Fibroblast of mammary gland (primary cell): Measurements from ENCODE around the gene EBLN1.

Experiments
- DNase-seq: peaks from one replicate; pipeline ENCODE4 v3.0.0-alpha.2; 2010; ENCODE audit warnings: low read depth
- H3K4me3 ChIP-seq: 2 replicates; pipeline ENCODE4 v1.5.1; 2011; ENCODE audit warnings: low read depth, mild to moderate bottlenecking, low read length, moderate library complexity; ENCODE audit not compliant: control insufficient read depth
- TF ChIP-seq, protein P1 (sequence below): conservative IDR thresholded peaks from 2 replicates; pipeline ENCODE4 v1.5.1; 2011; ENCODE audit warnings: low read depth, low read length, inconsistent platforms; ENCODE audit not compliant: control insufficient read depth, insufficient read depth

EBLN1 gene

DNA sequence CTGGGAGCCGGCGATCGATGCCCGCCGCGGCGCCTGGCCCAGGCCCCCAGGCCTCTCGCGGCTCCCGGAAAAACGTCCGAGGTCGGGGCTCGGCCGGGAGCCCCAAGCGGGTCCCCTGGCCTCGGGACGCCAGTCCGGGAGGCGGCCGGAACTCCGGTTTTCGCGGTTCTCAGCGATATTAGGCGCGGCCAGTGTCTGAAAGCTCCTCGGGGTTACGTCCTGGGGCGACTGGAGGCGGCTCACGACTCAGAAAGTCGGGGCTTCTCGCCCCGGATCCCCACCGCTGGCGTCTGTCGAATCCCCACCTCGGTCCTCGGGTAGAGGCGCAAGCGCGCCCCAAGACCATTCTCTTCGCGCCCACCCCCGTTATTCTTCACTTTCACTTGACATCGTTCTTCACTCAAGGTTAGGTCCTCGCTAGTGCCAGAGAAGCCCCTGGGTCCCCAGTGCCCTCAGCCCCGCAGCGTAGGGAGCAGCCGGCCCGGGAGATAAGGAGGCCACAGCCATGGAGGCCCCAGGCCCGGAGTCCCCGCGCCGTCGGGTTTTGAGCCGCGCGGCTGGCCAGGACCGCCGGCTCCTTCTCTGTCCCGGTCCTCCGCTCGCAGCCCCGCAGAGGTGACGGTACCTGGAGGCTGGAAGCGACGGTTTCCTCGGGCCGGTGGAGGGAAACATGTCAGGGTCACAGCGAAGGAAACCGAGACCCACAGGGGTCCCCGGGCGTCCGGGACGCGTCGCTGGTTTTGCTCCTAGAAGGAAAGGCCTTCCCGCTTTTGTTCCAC is 35.2 kb upstream of the EBLN1 start:
- DNase-seq, result no peak
- peak overlapping the region; percentile 67 for H3K4me3 ChIP-seq
- TF ChIP-seq, protein P1, sequence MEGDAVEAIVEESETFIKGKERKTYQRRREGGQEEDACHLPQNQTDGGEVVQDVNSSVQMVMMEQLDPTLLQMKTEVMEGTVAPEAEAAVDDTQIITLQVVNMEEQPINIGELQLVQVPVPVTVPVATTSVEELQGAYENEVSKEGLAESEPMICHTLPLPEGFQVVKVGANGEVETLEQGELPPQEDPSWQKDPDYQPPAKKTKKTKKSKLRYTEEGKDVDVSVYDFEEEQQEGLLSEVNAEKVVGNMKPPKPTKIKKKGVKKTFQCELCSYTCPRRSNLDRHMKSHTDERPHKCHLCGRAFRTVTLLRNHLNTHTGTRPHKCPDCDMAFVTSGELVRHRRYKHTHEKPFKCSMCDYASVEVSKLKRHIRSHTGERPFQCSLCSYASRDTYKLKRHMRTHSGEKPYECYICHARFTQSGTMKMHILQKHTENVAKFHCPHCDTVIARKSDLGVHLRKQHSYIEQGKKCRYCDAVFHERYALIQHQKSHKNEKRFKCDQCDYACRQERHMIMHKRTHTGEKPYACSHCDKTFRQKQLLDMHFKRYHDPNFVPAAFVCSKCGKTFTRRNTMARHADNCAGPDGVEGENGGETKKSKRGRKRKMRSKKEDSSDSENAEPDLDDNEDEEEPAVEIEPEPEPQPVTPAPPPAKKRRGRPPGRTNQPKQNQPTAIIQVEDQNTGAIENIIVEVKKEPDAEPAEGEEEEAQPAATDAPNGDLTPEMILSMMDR, result no peak

DNA sequence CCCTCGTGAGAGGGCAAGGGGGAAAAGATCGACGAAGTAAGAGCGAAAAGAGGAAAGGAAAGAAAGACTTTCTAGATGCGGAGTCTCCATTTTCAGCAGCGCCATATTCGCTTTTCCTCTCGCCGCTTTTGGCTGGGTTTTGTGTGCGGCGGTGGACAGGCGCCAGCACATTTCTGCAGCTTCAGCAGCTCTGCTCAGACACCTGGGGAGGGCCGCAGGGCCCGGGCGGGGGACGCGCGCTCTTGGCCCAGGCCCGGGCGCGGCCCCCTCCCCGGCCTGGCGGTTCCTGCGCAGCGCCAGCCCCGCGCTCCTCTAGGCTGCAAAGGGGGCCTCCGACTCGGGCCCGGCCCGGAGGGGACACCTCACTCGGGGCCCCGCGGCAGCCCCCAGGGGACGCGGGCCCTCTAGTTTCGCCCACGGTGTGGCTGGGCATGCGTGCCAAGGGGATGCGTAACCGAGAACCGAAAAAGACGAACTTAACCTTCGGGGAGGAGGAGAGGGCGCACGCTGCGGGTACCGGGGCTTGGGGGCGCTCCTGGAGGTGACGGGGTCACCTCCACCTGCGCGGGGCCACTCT is 34.5 kb upstream of the EBLN1 start:
- peak; percentile 43 for DNase-seq
- H3K4me3 ChIP-seq, result peak overlapping the region; percentile 67
- TF ChIP-seq, protein P1, result no peak

DNA sequence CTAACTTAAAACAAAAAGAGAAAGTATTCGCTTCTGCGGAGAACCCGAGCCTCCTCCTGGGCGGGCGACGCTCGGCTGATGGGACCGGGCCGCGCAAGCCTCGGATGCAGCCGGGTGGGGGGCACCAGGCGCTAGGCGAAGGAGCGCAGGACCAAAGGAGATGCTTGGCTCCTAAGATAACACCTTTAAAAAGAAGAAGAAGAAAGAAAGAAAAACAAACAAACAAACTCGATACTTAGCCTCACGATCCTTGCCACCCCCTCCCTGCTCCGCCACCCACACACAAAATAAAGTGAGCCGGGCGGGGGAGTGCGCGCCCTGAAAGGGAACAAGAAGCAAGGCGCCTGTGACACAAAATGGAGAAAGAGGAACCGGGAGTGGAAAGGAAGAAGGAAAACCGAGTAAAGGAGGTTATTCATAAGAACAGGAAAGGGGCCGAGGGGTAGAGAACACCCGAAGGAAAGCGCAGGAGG is 34.0 kb upstream of the EBLN1 start:
- TF ChIP-seq, protein P1, result no peak
- DNase-seq, result peak; percentile 49
- H3K4me3 ChIP-seq, result peak overlapping the region; percentile 67

DNA sequence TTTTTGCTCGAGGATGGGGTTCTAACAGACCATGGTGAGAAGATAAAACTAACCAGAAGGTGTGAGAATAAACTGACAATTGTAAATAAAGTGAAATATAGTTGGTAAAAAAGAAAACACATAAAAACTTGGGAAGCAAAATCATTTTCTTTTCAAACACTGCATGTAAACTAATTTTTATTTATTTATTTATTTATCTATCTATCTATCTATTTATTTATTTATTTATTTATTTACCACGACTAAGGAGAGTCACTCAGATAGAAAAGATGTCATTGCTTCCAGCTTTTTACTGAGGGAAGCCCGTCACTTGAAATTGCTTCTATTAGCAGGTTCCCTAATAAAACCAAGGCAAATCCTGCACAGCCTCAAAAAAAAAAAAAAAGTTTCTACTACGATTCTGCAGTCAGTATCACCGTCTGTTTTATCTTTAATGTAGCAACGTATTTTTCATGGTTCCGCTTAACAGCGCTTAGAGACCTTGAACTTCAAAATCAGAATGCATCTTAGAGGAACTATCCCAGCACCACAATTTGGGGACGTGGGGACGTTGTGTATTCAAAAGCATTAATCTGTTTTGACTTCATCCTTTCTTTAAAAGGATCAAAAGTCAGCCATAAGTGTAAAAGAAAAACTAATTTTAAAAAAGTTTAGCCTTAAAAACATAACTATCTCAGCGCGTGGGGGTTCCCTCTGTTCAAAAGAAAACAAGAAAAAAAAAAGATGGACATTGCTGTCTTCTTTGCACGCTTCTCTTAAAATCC is 33.3 kb upstream of the EBLN1 start:
- peak overlapping the region; percentile 67 for H3K4me3 ChIP-seq
- TF ChIP-seq, protein P1, result no peak
- no peak for DNase-seq

DNA sequence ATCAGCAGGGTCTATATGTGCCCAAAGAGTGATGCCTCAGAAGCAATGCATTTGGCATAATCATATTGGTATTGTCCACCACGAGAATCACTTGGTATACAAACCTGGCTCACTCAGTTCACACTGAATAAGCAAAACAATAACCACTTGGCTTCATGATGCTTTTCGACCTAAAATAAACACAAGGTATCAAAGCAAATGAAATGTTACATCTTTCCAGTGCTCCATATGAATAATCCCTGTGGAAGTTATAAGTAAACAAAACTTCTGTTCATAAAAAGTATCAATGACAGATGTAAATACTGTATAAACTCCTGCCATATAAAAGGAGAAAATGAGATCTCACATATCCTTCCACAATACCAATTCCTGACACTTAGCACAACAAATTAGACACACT is 29.8 kb upstream of the EBLN1 start:
- H3K4me3 ChIP-seq, result no peak overlapping the region
- TF ChIP-seq, protein P1, result no peak
- no peak for DNase-seq

DNA sequence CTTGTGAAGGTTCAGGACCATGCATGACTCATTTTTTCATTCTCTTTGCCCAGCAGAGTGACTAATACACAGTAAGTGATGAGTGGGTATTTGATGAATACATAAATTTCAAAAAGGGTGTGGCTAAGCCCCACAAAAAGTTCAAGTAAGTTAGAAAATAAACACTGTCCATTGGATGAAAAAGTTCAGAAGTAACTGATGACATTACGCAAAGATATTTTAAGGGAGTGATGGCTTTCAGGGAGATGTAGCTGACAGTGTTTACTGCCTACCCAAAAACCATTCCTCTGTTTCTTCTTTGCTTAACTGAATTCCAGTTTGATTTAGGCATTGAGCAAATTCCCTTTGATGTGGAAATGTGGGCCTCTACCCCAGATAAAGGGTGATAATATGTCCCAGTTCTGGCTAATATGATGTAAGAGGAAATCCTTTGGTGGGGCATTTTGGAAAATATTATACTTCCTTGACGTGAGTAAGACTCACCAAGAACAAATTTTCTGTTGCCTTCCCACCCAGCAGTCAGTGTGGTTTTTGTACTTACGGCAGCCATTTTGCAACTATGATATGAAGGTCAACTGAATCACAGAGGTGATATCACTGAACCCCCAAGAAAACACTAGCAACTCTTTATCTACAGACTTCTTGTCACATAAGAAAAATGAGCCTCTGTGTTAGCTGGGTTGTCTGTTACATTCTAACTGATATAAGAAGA is 29.0 kb upstream of the EBLN1 start:
- no peak overlapping the region for H3K4me3 ChIP-seq
- DNase-seq, result peak; percentile 92
- TF ChIP-seq, protein P1, result no peak
